ENCODE data around the gene ICAM1. TPM values are rescaled to one million over a fixed set of nuclear protein-coding genes. Genes with fewer than 3 reads are reported as not detected.

ICAM1 gene
- total and polyA plus RNA-seq, 2 of the 13 experiments (the other 11 are each of a cell fraction or from before 2014, with no cell fraction given): 37.9 to 98.4 TPM

GRCh38 chr19:10292206-10292788 lies 21.4 kb downstream of the ICAM1 start (continued):
- TF ChIP-seq AHR (CRISPR knock-in tag; IDR thresholded peaks at IDR 0.05) (peak; percentile 73; the same call in 1 of the 2 replicates), TBX3 (IDR thresholded peaks at IDR 0.05; ENCODE audit: borderline replicate concordance) (no peak), ARNT (IDR thresholded peaks at IDR 0.05) (no peak), ZNF205 (CRISPR knock-in tag; IDR thresholded peaks at IDR 0.05) (no peak), ZNF276 (CRISPR knock-in tag; IDR thresholded peaks at IDR 0.05; ENCODE audit: low read depth) (no peak), ATF7-NPFF (CRISPR knock-in tag; IDR thresholded peaks at IDR 0.05; ENCODE audit: low read depth) (0 out of 2 replicates have a peak, but pooled peaks have one; percentile 51), NR2C2 (CRISPR knock-in tag; IDR thresholded peaks at IDR 0.05; ENCODE audit: borderline replicate concordance) (0 out of 2 replicates have a peak, but pooled peaks have one; percentile 22), ZIK1 (CRISPR knock-in tag; IDR thresholded peaks at IDR 0.05; ENCODE audit: borderline replicate concordance, low read depth) (no peak), ZNF557 (CRISPR knock-in tag; IDR thresholded peaks at IDR 0.05) (no peak), ARID5B (CRISPR knock-in tag; IDR thresholded peaks at IDR 0.05) (peak; percentile 24; the same call in 1 of the 2 replicates), MAX (IDR thresholded peaks at IDR 0.05) (0 out of 2 replicates have a peak, but pooled peaks have one; percentile 7), CBFB (CRISPR knock-in tag; IDR thresholded peaks at IDR 0.05) (0 out of 2 replicates have a peak, but pooled peaks have one; percentile 36), PBX2 (CRISPR knock-in tag; IDR thresholded peaks at IDR 0.05) (no peak), HBP1 (CRISPR knock-in tag; IDR thresholded peaks at IDR 0.05; ENCODE audit: low read depth) (peak; percentile 34; the same call in 1 of the 2 replicates), KDM3A (CRISPR knock-in tag; IDR thresholded peaks at IDR 0.05; ENCODE audit: low read depth) (0 out of 2 replicates have a peak, but pooled peaks have one; percentile 25), SNAPC4 (CRISPR knock-in tag; IDR thresholded peaks at IDR 0.05) (no peak)

Data from HepG2 (cell line).